MM.1S (cell line): ENCODE data around the gene KCNIP4.

ENCODE experiments used
- DNase-seq: peaks from one replicate; pipeline ENCODE4 v3.0.0-alpha.2; 2015
- H2AFZ ChIP-seq: fragments of 300-600 bp; sonication (generic); 2 replicates; pipeline ENCODE4 v1.6.0; 2016; ENCODE audit warnings: antibody characterized with exemption, low read length
- H3F3A ChIP-seq: fragments of 300-600 bp; sonication (generic); 2 replicates; pipeline ENCODE4 v1.6.1; 2016; ENCODE audit warnings: mild to moderate bottlenecking, antibody characterized with exemption, low read length, moderate library complexity, mixed read lengths; ENCODE audit not compliant: insufficient read depth
- H3K27ac ChIP-seq: fragments of 300-600 bp; sonication (generic); 2 replicates; pipeline ENCODE4 v1.5.1; 2016; ENCODE audit warnings: mild to moderate bottlenecking, low read length
- H3K27me3 ChIP-seq: fragments of 300-600 bp; sonication (generic); replicated peaks from 2 replicates; pipeline ENCODE4 v1.6.0; 2016; ENCODE audit warnings: low read length; ENCODE audit not compliant: insufficient read depth
- H3K36me3 ChIP-seq: fragments of 300-600 bp; sonication (generic); replicated peaks from 2 replicates; pipeline ENCODE4 v1.6.1; 2016; ENCODE audit warnings: mild to moderate bottlenecking, low read length, mixed read lengths; ENCODE audit not compliant: insufficient read depth
- H3K4me1 ChIP-seq: fragments of 300-600 bp; sonication (generic); 2 replicates; pipeline ENCODE4 v1.6.1; 2016; ENCODE audit warnings: low read length, mixed read lengths
- H3K4me2 ChIP-seq: fragments of 300-600 bp; sonication (generic); 2 replicates; pipeline ENCODE4 v1.6.0; 2016; ENCODE audit warnings: low read depth, low read length
- H3K4me3 ChIP-seq: fragments of 300-600 bp; sonication (generic); 2 replicates; pipeline ENCODE4 v1.5.1; 2016; ENCODE audit warnings: low read length, mixed read lengths
- H3K79me2 ChIP-seq: fragments of 300-600 bp; sonication (generic); 2 replicates; pipeline ENCODE4 v1.6.1; 2016; ENCODE audit warnings: mixed run types, low read length, mixed read lengths
- H3K9ac ChIP-seq: fragments of 300-600 bp; sonication (generic); 2 replicates; pipeline ENCODE4 v1.6.1; 2016; ENCODE audit warnings: low read length, mixed read lengths
- H3K9me2 ChIP-seq: fragments of 300-600 bp; sonication (generic); replicated peaks from 2 replicates; pipeline ENCODE4 v1.6.1; 2016; ENCODE audit warnings: mild to moderate bottlenecking, low read length, mixed read lengths; ENCODE audit not compliant: insufficient read depth
- H3K9me3 ChIP-seq: fragments of 300-600 bp; sonication (generic); replicated peaks from 2 replicates; pipeline ENCODE4 v1.6.1; 2016; ENCODE audit warnings: mild to moderate bottlenecking, low read length, mixed read lengths; ENCODE audit not compliant: insufficient read depth
- H4K20me1 ChIP-seq: fragments of 300-600 bp; sonication (generic); 2 replicates; pipeline ENCODE4 v1.6.1; 2016; ENCODE audit warnings: mild to moderate bottlenecking, low read length, moderate library complexity, mixed read lengths; ENCODE audit not compliant: insufficient read depth
- CTCF ChIP-seq: fragments of 300-600 bp; sonication (generic); IDR thresholded peaks from 2 replicates; pipeline ENCODE4 v1.5.1; 2016; ENCODE audit warnings: antibody characterized with exemption, low read length, mixed read lengths
- EZH2 ChIP-seq: fragments of 300-600 bp; sonication (generic); optimal IDR thresholded peaks from 2 replicates; pipeline ENCODE3; 2017; ENCODE audit warnings: low read depth, mild to moderate bottlenecking, antibody characterized with exemption, low read length, mixed read lengths
- EZH2phosphoT487 ChIP-seq: fragments of 300-600 bp; sonication (generic); IDR thresholded peaks from 2 replicates; pipeline ENCODE4 v1.6.1; 2018; ENCODE audit warnings: antibody characterized with exemption, low read length

Gene KCNIP4

DNA sequence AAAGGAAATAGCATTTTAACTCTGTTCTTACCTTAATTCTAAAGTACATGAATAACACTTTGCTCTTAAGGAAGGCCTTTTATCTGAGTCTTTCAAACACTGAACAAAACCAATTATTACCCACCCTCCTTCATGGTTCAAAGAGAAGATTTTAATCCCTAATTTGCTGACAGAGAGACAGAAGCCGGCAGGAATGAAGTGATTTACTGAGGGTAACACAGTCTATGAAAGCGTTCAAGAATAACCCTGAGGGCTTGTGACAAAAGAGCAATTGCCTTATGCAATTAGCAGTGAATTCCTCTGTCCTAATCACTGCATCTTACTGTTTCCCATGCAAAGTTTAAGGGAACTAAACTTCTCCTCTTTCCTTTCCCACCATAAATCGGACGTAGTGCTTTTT lies 1104.3 kb downstream of the KCNIP4 start:
- Histone ChIP-seq H3K4me2 (no peak overlapping the region), H3K9me3 (no peaks in the 10 kb centered on the region), H2AFZ (no peak overlapping the region), H3K27me3 (no peaks in the 10 kb centered on the region), H3K79me2 (no peaks in the 10 kb centered on the region), H3K4me1 (no peaks in the 10 kb centered on the region), H3K9ac (no peak overlapping the region), H3K4me3 (no peak overlapping the region), H3F3A (no peaks in the 10 kb centered on the region), H3K9me2 (no peaks in the 10 kb centered on the region), H3K27ac (no peak overlapping the region), H3K36me3 (no peaks in the 10 kb centered on the region), H4K20me1 (no peaks in the 10 kb centered on the region)
- TF ChIP-seq CTCF (no peak), EZH2 (no peak), EZH2phosphoT487 (no peak)
- no peak for DNase-seq

GRCh38 chr4:20840648-20841190 lies 1107.9 kb downstream of the KCNIP4 start:
- Histone ChIP-seq H3F3A (no peaks in the 10 kb centered on the region), H3K9me3 (no peaks in the 10 kb centered on the region), H3K27ac (no peak overlapping the region), H3K4me1 (no peaks in the 10 kb centered on the region), H3K36me3 (no peaks in the 10 kb centered on the region), H2AFZ (no peak overlapping the region), H3K9me2 (no peaks in the 10 kb centered on the region), H3K79me2 (no peaks in the 10 kb centered on the region), H4K20me1 (no peaks in the 10 kb centered on the region), H3K27me3 (no peaks in the 10 kb centered on the region), H3K9ac (no peak overlapping the region), H3K4me2 (no peak overlapping the region), H3K4me3 (no peak overlapping the region)
- TF ChIP-seq CTCF (no peak), EZH2 (no peak), EZH2phosphoT487 (no peak)
- DNase-seq: no peak

DNA sequence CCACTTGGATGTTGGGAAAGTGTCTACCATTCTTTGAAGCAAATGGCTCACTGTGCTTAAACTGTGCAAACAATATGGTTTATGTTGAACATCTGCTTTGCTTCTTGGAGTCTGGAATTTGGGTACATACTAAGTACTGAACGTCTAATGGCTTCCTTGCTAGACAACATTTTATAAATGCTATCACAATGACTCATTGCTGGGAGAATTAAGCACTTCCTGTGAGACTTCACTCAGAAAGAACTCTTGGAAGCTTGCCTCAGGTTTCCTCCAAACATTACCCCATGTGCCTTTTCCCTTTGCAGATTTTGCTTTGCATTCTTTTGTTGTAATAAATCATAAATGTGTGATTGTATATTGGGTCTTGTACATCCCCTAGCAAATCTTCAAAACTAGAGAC lies 1108.6 kb downstream of the KCNIP4 start:
- no peaks in the 10 kb centered on the region for H3K4me1 ChIP-seq
- no peak overlapping the region for H2AFZ ChIP-seq
- H3K27me3 ChIP-seq: no peaks in the 10 kb centered on the region
- H3K9ac ChIP-seq: no peak overlapping the region
- no peaks in the 10 kb centered on the region for H3K36me3 ChIP-seq
- no peak for DNase-seq
- no peaks in the 10 kb centered on the region for H3F3A ChIP-seq
- no peak overlapping the region for H3K4me2 ChIP-seq
- H3K79me2 ChIP-seq: no peaks in the 10 kb centered on the region
- TF ChIP-seq CTCF (no peak), EZH2 (no peak), EZH2phosphoT487 (no peak)
- H4K20me1 ChIP-seq: no peaks in the 10 kb centered on the region
- no peaks in the 10 kb centered on the region for H3K9me3 ChIP-seq
- no peak overlapping the region for H3K27ac ChIP-seq
- no peak overlapping the region for H3K4me3 ChIP-seq
- no peaks in the 10 kb centered on the region for H3K9me2 ChIP-seq
